NOMO-1 (cell line): ENCODE measurements around the gene SS18L1.

Source experiments
- DNase-seq, 2 experiments: peaks; one replicate each; lab custom pipeline; 2025; ENCODE audit not compliant: unreplicated experiment in 2 of 2; lab: John Stamatoyannopoulos, UW

SS18L1 gene

DNA sequence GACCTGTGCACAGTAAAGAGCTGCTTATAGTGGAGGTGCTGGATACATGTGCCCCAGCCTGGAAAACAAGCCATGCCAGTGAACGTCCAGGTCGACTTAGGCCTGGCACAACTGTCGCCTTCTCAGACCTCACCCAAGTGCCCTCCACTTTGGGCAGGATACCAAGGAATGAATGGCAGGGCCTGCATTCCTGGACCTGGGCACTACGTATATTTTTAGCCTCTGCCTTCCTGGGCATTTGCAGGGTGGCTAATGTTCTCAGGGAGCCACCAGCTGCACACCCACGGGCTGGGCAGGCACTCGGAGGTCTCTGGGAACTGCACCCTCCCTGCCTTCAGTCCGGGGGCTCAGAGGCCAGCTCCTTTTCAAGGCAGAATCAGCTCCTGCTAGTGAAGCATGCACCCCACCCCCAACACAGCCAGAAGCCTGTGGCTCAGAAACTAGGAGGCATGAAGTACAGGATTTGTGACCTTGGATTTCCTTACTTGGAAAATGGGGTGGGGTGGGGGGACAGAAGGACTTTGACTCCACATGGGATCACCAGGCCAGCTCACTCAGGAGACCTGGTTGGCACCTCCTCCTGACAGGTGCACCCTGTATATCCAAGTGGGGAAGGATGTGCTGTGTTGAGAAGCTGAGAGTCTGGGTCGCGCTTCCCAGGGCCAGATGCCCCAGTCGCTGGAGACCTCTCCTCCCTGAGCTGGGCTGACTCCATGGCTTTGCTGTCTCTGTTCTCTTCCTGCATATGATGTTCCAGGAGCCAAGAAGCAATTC is 23.8 kb upstream of the SS18L1 start:
- no peak for DNase-seq

DNA sequence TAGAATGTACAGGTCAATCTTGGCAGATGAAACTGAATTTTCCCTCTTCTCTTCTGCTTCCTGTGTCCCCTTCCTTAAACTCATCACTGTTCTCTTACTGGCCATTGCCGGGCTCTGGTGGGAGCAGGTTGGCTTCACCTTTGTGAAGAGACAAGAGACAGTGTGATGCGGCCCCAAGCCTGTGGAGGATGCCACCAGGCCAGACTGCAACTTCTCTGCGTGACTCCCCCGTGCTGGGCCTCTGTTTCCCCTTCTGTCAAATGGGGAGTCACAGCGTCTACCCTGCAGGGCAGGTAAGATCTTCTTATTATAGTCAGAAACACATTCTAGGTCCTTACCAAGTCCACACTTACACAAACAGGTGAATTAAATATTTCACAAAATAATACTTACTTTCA is 23.2 kb upstream of the SS18L1 start:
- DNase-seq = no peak

DNA sequence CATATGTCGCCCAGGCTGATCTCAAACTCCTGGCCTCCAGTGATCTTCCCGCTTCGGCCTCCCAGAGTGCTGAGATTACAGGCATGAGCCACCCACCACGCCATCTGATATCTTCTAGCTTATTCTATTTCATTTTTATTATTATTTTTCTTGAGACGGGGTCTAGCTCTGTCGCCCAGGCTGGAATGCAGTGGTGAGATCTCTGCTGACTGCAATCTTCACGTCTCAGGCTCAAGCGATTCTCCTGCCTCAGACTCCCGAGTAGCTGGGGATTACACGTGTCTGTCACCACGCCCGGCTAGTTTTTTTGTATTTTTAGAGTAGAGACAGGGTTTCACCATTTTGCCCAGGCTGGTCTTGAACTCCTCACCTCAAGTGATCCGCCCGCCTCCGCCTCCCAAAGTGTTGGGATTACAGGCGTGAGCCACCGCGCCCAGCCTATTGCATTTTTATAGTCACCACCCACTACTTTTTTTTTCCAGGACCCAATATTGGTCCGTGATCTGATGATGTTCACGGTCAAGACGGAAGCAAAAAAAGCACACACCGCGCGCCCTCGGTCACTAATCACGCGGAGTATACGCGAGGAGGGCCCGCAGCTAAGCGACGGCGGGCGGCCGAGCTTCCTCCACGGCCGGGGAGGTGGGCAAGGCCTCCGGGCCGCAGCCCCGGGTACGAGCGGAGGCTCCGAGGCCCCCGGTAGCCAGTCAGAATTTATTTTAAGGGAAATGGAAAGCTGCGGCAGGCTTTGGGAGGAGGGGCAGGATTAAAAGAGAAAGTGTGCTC is 22.4 kb upstream of the SS18L1 start:
- peak in 1 of 2 experiments; percentile 70 for DNase-seq

DNA sequence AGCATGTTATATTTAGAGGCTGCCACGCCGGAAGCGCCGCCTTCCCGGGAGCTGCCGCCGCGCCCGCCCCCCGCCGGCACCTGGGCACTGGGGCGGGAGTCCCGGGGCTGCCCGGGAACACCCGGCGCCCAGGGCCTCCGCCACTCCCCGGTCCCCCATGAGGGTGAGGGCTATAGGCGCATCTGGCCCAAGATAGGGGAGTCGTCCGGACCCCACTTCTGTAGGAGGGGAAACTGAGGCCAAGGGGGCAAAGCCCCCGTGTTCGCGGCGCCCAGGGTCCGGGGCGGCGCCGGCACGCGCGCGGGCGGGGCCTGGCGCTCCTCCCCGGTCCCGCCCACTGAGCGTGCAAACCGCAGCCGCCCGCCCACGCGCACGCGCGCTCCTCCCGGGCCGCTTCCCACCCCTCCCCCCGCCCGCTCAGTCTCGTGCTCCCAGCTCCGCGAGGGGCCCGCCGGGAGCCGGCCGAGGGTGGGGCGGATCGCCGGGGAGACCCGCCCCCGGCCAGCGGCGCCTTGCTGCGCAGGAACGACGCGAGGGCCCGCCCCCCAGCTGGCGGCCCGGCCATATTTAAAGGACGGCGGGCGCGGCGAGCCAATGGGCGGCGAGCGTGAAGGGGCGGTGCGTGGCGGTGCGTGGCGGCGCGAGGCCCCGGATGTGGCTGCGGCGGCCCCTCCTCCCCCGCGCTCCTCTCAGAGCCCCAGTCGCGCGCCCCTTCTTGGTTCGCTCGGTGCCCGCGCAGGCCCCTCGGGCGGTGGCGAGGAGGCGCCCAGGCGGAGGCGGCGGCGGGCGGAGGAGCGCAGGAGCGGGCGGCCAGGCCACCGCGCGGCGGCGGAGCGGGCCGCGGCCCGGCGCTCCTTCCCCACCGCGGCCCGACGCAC is 21.6 kb upstream of the SS18L1 start, which contains the start of gene LSM14B:
Gene LSM14B, plus strand, starts transcription at position 700 of the 878 bp plus-strand sequence. CDS start 192 bp downstream, outside the sequence.
- DNase-seq = peak; percentile 91 to 98

DNA sequence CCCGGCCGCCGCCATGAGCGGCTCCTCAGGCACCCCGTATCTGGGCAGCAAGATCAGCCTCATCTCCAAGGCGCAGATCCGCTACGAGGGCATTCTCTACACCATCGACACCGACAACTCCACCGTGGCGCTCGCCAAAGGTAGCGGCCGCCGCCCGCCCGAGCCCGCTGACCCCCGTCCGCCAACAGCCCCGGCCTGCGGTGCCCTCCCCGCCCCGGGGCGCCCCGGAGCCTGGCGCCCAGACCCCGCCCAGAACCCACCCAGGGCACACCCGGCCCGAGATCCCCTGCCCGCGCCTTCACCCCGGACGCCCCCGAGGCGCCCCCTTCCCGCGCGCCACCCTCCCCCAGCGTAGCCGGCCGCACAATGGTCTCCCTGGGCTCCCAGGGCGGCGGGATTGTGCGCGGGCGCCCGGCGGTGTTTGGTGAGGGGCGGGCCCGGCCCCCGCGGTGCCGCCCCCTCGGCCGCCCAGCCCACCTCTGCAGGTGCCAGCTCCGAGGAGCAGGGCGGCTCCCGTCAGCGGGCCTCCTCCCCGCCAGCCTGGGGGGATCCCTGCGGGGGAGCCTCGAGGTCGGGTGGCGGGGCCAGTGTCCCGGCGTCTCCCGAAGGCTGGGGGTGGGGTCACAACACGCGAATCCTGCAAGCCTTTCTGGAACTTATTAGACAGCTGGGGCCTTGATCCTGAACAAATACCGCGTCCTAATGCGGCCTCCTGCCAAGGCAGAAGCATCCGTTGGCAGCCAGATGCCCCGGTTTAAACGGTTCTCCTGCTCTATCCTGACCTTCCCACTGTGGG is 20.7 kb upstream of the SS18L1 start:
- no peak for DNase-seq

DNA sequence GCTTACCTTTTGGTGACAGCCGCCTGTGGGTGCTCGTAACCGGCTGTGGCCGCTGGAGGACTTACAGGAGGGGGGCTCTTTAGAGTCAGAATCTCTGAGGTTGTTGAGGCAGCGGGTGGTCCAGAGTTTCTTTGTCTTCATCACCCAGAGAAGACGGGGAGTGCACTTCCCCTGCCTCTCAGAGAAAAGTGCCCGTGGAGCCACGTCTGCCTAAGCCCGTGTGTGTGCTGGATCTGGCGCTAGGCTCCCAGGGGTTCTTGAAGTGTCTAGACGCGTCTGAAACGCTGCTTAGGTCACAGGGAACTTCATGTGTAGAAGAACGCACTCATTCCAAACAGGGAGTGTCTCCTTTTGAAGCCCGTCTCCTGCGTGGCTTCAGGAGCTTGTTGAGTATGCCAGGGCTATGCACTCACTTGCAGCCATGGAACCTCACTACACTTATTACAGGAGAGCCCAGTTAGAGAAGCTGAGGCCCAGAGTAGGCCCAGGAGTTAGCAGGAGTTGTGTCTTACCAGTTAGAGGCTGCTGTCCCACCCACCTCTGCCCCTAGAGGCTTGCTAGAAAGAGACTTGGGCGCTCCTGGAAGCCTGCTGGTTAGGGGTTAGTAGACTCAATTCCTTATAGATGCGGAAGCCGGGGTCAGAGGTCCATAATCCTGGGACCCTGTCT is 20.0 kb upstream of the SS18L1 start:
- DNase-seq = no peak

DNA sequence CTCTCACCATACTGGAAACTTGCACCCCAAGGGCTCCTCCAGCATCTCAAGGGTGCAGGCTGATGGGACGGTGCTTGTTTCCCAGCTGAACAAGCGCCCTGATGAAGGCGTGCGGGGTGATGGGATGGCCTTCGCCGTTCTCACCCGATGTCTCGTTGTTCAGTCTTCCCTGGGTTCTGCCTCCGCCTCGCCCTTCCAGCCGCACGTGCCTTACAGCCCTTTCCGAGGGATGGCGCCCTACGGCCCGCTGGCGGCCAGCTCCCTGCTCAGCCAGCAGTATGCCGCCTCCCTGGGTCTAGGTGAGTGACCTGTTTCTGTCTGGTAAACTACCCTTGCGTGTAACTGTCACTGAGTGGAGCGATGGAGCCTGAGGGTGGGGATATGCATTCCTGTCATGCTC is 17.4 kb upstream of the SS18L1 start:
- no peak for DNase-seq

DNA sequence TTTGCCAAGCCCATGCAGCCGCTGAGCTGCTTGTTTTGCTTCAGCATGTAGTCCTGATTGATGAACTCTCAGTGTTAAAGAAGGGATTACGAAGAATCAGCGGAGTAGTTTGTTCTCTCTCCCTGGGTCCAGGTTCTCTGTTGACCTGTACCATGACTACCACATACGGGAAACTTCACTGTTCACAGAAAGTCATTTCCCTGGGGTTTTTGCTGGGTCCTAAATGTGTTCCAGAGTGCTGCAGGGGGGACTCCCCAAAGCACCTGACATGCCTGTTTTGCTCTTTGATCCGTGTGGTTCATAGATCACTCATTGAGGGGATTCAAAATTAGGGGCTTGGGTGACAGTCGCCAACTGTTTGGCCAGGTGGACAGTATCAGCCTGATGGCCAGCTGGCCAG is 15.8 kb upstream of the SS18L1 start:
- DNase-seq = no peak

DNA sequence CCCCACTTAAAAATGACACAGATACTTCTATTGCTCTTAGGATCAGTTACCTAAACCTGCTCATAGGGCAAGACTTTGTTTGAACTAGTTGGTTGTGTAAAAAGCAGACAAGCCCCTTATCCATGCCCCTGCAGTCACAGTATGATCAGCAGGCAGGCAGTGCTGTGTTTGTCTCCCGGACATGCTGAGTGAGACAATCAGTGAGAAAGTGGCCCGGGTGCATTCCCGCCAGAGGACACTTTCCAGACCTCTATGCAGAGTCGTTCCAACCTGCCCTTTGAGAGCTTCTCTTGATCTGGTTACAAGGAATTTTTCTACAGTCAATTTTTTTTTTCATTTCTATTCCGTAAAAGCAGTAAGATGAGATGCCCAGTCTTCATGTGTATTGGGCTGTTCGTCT is 15.1 kb upstream of the SS18L1 start:
- DNase-seq = no peak

DNA sequence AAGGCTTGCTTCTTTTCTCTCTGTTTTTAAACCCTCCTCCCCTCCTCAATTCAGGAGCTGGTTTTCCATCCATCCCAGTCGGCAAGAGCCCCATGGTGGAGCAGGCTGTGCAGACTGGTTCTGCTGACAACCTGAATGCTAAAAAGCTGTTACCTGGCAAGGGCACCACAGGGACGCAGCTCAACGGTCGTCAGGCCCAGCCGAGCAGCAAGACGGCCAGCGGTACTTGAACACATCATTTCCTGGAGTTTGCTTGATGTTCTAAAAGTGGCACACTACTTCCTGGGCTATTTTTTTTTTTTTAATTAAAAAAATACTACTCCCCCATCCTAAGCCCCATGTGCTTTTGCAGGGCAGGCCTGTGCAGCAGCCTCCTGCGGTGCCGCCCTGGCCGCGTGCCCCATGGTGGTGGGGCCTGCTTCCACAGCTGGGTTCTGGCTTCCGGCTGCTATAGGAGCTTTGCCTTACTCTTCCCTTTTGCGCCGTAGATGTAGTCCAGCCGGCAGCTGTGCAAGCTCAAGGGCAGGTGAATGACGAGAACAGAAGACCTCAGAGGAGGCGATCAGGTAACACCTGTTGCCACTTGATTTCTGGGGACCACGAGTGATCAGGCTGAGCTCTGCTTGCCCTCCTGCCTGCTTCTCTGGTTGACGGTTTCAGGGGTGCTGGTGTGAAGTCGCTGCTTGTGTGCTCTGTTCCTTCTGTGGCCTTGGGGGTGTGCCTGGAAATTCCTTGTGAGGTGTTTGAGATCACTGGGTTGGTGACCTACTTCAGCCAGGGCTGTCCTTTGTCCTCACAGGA is 13.6 kb upstream of the SS18L1 start:
- no peak for DNase-seq

DNA sequence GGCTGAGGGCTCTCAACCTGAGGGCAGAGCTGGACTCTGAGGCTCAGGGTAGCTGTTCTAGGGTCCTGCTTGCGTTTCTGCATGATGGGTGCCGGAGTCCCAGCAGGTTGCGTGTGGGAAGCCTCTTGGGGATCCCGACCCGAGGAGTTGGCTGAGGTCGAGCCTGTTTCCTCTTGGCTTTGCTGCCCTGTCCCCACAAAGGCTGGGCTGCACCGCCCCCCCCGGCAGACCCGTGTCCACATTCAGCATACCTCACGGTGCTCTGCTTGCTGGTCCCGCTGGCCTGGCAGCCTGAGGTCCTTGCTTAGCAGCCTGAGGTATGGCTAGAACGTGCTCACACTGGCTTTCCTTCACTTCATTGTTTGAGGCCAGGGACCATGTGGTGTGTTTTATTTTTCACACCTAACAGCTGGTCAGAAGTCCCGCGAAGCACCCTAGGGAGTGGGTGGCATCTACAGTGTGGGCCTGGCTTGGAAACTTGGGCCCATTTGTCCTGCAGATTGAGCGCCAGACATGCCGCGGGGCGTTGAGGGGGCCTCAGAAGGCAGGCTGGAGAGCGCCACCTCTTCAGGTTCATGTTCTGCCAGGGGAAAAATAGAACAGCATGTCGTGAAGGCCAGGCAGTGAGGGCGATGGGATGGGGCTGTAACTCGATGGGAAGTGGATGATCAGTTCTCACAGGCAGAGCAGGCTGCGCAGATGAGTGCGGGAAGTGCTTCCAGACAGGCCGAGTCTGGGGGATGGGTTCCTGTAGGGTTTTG is 11.8 kb upstream of the SS18L1 start:
- no peak for DNase-seq

DNA sequence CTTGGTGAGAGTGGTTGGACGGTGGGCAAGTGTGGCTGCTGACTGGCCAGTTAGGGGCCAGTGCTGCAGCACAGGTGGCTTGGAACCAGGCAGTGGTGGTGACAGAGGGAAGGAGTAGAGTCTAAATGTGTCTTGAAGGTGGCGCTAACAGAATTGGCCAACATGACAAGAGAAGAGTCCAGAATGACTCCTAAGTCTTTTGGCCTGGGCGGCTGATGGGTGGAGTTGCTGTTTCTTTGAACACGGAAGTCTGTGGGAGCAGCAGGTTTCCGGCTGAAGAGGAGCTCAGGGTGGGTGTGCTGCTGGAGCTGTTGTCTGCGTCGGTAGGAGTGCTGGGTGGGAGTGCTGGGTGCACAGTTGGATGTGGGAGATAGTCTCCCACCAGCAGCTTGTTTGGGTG is 11.1 kb upstream of the SS18L1 start:
- no peak for DNase-seq

DNA sequence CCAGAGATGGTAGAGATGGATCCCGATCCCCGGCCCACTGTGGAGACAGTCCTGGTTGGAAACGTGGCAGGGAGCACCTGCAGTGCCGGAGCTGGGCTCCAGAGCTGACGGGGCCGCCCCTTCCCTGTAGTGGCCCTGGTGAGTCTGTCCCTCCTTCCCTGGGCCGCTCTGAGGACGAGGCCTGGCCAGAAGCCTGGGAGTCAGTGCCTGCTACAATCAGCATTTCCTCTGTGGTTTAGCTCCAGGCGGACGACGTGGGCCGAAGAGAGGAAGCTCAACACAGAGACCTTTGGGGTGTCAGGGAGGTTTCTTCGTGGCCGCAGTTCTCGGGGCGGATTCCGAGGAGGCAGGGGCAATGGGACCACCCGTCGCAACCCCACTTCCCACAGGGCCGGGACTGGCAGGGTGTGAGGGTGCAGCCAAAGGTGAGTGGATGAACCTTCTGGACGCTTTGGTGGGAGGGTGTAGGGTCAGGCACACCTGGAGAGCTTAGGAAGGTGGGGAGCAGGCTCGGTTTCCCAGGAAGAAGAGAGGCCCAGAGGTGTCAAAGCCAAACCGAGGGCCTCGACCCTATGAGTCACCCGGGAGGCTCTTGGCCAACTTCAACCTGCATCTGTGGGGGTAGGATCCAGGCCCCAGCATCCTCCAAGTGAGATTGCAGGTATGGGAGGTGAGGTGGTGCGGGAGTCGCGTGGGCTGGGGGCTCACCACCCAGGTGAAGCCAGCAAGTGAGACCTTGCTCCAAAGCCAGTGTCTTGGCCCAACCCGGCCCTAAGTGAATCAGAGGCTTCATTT is 10.3 kb upstream of the SS18L1 start:
- no peak for DNase-seq

DNA sequence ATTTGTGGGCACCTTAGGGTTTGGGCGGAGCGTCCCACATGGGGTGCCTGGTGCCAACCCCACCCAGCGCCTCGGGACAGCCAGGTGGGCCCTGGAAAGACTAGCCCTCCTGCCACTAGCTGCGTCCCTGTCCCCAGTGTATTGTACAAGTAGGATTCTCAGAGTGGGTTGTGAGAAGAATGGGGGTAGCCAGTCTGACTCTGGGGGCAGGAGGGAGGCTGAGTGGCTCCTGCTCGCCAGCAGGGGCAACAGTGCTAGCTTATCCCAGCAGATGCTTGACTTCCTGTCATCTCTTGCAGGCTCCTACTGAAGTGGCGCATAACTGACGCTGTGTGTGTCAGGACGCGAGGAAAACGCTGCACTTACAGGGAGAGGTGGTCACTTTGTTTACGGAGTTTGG is 9.7 kb upstream of the SS18L1 start:
- no peak for DNase-seq

DNA sequence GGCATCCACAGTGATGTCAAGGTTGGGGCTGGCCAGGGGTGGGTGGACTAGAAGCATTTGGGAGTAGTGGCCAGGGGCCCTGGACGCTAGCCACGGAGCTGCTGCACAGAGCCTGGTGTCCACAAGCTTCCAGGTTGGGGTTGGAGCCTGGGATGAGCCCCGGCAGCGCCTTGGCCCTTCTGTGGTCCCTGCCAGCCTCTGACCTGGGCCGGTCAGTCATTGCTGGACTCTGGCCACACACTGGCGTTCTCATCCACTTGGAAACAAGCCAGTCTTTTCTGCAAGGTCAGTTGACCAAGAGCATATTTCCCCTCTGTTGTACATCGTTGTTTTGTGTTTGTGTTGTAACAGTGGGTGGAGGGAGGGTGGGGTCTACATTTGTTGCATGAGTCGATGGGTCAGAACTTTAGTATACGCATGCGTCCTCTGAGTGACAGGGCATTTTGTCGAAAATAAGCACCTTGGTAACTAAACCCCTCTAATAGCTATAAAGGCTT is 8.8 kb upstream of the SS18L1 start:
- no peak for DNase-seq

DNA sequence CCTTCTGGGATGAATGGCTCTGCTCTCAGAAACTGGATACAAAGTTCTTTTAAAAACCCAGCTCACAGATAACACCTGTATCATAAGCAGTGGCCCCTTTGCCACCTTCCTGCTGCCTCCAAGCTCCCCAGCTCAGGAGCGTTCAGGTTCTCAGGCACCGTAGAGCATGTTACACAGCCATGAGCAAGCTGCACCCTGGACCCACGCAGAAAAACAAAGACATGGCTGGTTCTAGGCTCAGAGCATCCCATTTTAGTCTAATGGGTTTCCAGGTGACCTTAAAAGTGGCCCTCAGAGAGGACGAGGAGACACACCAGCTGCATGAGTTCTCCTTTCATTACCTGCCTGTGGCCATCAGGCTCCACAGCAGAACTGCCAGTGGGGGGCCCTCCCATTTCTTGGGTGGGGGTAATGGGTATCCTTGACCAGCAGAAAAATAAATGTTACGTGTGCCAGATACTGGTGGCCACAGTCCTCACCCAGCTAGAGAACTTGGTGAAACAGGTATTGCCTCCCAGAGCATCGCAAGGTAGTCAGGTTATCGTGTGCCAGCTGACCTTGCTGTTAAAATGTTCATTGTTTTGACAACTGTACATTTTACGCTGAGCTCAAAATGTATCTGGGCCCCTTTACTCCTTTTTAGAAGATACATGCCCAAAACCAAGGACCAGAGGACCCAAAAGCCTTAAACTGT is 7.8 kb upstream of the SS18L1 start:
- no peak for DNase-seq
